ENCODE data around the gene PER2. TPM values are rescaled to one million over a fixed set of nuclear protein-coding genes. Genes with fewer than 3 reads are reported as not detected.

Gene PER2
- total RNA-seq, 1 donor from 2014 or later, result 3.8 TPM

- DNase-seq, result peak; percentile 65
- H3K4me3 Mint-ChIP-seq (ENCODE audit: unreplicated experiment), result peak overlapping the region; percentile 92
- peaks cover 26% of the 10 kb centered on the region for H3K9me3 Mint-ChIP-seq (ENCODE audit: unreplicated experiment)
- peak overlapping the region; percentile 82 for H3K27ac Mint-ChIP-seq (ENCODE audit: unreplicated experiment)
- peaks cover 10% of the 10 kb centered on the region for H3K36me3 Mint-ChIP-seq (ENCODE audit: unreplicated experiment)
- TF ChIP-seq, protein P1, sequence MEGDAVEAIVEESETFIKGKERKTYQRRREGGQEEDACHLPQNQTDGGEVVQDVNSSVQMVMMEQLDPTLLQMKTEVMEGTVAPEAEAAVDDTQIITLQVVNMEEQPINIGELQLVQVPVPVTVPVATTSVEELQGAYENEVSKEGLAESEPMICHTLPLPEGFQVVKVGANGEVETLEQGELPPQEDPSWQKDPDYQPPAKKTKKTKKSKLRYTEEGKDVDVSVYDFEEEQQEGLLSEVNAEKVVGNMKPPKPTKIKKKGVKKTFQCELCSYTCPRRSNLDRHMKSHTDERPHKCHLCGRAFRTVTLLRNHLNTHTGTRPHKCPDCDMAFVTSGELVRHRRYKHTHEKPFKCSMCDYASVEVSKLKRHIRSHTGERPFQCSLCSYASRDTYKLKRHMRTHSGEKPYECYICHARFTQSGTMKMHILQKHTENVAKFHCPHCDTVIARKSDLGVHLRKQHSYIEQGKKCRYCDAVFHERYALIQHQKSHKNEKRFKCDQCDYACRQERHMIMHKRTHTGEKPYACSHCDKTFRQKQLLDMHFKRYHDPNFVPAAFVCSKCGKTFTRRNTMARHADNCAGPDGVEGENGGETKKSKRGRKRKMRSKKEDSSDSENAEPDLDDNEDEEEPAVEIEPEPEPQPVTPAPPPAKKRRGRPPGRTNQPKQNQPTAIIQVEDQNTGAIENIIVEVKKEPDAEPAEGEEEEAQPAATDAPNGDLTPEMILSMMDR (IDR thresholded peaks at IDR 0.05; ENCODE audit: partially characterized antibody, unreplicated experiment), result peak; percentile 9
- peaks cover 26% of the 10 kb centered on the region for H3K27me3 Mint-ChIP-seq (ENCODE audit: unreplicated experiment)
- peaks cover 37% of the 10 kb centered on the region for H3K4me1 Mint-ChIP-seq (ENCODE audit: low read depth, unreplicated experiment)
Observed at GRCh38 chr2:238238766-238239542, 49.5 kb downstream of the PER2 start.

DNA sequence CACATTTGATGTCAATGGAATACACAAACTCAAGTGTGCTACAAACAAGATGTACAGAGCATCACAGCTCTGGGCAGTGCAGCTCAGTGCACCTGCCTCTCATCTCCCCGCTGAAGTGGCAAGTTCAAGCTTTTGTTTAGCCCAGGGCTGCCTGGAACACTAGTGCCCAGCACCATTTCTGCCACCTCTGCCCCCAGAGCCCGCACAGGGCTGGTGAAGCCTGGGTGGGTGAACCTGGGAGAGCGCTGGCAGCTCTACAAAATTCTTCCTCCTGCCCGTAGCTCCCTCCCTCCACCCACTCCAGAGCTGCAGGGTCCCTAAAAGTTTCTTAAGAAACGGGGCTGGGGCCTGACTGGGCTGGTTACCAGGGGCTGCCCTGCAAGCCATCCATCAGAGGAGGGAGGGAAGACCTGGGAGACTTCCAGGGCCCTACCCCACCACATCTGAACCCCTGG lies 50.1 kb downstream of the PER2 start:
- peak overlapping the region; percentile 92 for H3K4me3 Mint-ChIP-seq (ENCODE audit: unreplicated experiment)

DNA sequence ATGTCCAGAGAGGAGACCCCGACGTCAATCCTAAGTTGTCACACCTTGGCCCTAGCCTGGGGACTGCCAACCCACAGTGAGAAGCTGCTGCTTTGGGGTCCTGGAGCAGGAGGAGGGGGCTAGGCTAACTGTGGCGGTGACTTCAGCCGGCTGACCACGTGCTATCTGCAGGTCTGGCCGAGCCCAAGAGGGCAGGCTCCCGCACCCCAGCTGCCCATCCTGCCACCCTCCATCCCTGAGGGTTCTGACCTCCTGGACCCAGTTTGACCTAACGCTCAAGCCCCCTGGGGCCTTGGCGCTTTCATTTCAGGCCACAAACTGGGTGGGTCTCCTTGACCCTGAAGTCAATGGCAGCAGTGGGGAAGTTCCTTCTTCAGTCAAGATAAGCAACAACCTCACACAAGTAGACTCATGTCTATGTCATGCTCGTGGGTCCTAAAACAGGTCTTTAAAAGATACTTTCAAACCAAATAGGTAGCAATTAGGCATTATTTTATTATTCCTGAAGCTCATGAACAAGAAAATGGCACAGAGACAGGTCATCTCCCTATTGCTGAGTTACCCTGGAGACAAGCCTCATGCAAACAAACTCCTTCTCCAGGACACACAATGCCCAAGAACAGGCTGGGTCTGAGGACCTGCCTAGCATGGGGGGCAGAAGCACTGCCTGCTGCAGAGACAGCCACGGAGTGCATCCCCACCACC lies 50.8 kb downstream of the PER2 start:
- TF ChIP-seq, protein P1 (IDR thresholded peaks at IDR 0.05; ENCODE audit: partially characterized antibody, unreplicated experiment), result no peak
- Mint-ChIP-seq H3K9me3 (ENCODE audit: unreplicated experiment) (peaks cover 24% of the 10 kb centered on the region), H3K36me3 (ENCODE audit: unreplicated experiment) (peaks cover 10% of the 10 kb centered on the region), H3K4me3 (ENCODE audit: unreplicated experiment) (peak overlapping the region; percentile 92), H3K27me3 (ENCODE audit: unreplicated experiment) (peaks cover 26% of the 10 kb centered on the region), H3K27ac (ENCODE audit: unreplicated experiment) (peak overlapping the region; percentile 90), H3K4me1 (ENCODE audit: low read depth, unreplicated experiment) (peaks cover 29% of the 10 kb centered on the region)
- no peak for DNase-seq

More for the DNA sequence above, 50.1 kb downstream of the PER2 start:
- DNase-seq, result no peak
- peaks cover 25% of the 10 kb centered on the region for H3K9me3 Mint-ChIP-seq (ENCODE audit: unreplicated experiment)
- H3K4me1 Mint-ChIP-seq (ENCODE audit: low read depth, unreplicated experiment), result peaks cover 32% of the 10 kb centered on the region
- TF ChIP-seq, protein P1 (IDR thresholded peaks at IDR 0.05; ENCODE audit: partially characterized antibody, unreplicated experiment), result no peak
- H3K36me3 Mint-ChIP-seq (ENCODE audit: unreplicated experiment), result peaks cover 10% of the 10 kb centered on the region
- peak overlapping the region; percentile 90 for H3K27ac Mint-ChIP-seq (ENCODE audit: unreplicated experiment)
- peaks cover 26% of the 10 kb centered on the region for H3K27me3 Mint-ChIP-seq (ENCODE audit: unreplicated experiment)

DNA sequence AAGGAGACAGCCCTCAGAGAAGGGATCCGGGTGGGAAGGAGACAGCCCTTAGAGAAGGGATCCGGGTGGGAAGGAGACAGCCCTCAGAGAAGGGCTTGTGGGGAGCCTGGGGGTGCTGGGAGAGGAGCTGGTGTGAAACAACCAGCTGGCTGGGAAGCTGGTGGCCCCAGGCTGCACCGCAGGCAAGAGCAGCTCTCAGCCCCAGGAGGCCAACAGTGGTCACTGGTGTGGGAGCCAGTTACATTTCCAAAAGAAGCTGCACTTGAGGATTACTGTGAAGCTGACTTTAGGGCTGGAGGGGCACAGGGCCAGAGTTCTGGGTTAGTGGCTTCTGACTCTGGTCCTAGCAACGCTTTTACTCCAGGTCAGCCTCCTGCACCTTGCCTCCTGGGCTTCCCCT lies 51.8 kb downstream of the PER2 start:
- H3K27me3 Mint-ChIP-seq (ENCODE audit: unreplicated experiment), result peaks cover 17% of the 10 kb centered on the region
- TF ChIP-seq, protein P1 (IDR thresholded peaks at IDR 0.05; ENCODE audit: partially characterized antibody, unreplicated experiment), result no peak
- peak overlapping the region; percentile 14 for H3K4me3 Mint-ChIP-seq (ENCODE audit: unreplicated experiment)
- peaks cover 21% of the 10 kb centered on the region for H3K4me1 Mint-ChIP-seq (ENCODE audit: low read depth, unreplicated experiment)
- peak overlapping the region; percentile 7 for H3K27ac Mint-ChIP-seq (ENCODE audit: unreplicated experiment)
- peaks cover 15% of the 10 kb centered on the region for H3K9me3 Mint-ChIP-seq (ENCODE audit: unreplicated experiment)
- H3K36me3 Mint-ChIP-seq (ENCODE audit: unreplicated experiment), result peaks cover 15% of the 10 kb centered on the region
- no peak for DNase-seq
